ENCODE data around the gene STAM. TPM values are rescaled to one million over a fixed set of nuclear protein-coding genes. Genes with fewer than 3 reads are reported as not detected.

The STAM gene
- total and polyA plus RNA-seq, 2 donors (not counting 3 experiments of a cell fraction or from before 2014, with no cell fraction given), result 17.7 to 20.0 TPM

- DNase-seq (ENCODE audit: low read depth, low spot score) (no peak), FAIRE-seq (no peak)
- Histone ChIP-seq H3K27me3 (ENCODE audit: control insufficient read depth in 2 of 2, insufficient read depth in 2 of 2, low read length in 2 of 2) (no peaks in the 10 kb centered on the region), H2AFZ (ENCODE audit: low read depth, low read length) (no peak overlapping the region), H3K9me3 (replicated peaks; ENCODE audit: control insufficient read depth, insufficient read depth, low read length) (no peaks in the 10 kb centered on the region), H3K27ac (ENCODE audit: insufficient read depth, low read depth, low read length) (no peak overlapping the region), H3K9me1 (replicated peaks; ENCODE audit: control insufficient read depth, extremely low read depth, insufficient read depth, low read length) (peaks cover 2% of the 10 kb centered on the region), H3K4me2 (ENCODE audit: insufficient read depth, low read length) (no peak overlapping the region), H3K4me1 (ENCODE audit: control insufficient read depth, extremely low read depth, insufficient read depth, low read length) (peaks cover 2% of the 10 kb centered on the region), H3K36me3 (ENCODE audit: control insufficient read depth in 2 of 2, extremely low read depth in 1 of 2, insufficient read depth in 2 of 2, low read length in 2 of 2) (peaks cover 0 to 2% of the 10 kb centered on the region in 2 experiments), H3K4me3 (replicated peaks in 1 of 3; ENCODE audit: insufficient read depth in 1 of 3, low read depth in 1 of 3, low read length in 3 of 3) (no peak overlapping the region), H3K9ac (replicated peaks; ENCODE audit: extremely low read depth, insufficient read depth, low read length) (no peak overlapping the region), H4K20me1 (replicated peaks; ENCODE audit: control insufficient read depth, extremely low read depth, insufficient read depth, low read length) (no peaks in the 10 kb centered on the region), H3K79me2 (ENCODE audit: control insufficient read depth, insufficient read depth, low read length) (peaks cover 32% of the 10 kb centered on the region)
- dilution Hi-C loops (cut with MboI; ENCODE audit: extremely low pct_ligation_motif_present, low sequenced_read_pairs), result no loop called here
- intact Hi-C loops (cut with micrococcal nuclease), result no loop called here
- TSS peak; percentile 8 for BruUV-seq (replicated peaks)
- CTCF ChIA-PET, result no interaction called here
- POLR2A ChIA-PET, result no interaction called here
- no peak for TF ChIP-seq GATA2 (IDR thresholded peaks at IDR 0.05; ENCODE audit: insufficient read depth, insufficient read length, low read depth, low read length)
- TF ChIP-seq FOS (IDR thresholded peaks at IDR 0.05; ENCODE audit: borderline replicate concordance, insufficient read depth, low read length), result no peak
- no peak for TF ChIP-seq MAX (IDR thresholded peaks at IDR 0.05; ENCODE audit: insufficient read depth, insufficient read length)
- no peak for TF ChIP-seq JUN (IDR thresholded peaks at IDR 0.05; ENCODE audit: borderline replicate concordance, insufficient read depth, insufficient read length, low read depth)
- no peak for TF ChIP-seq POLR2AphosphoS5 (IDR thresholded peaks at IDR 0.05; ENCODE audit: insufficient read depth, low read depth, low read length)
- TF ChIP-seq MYC (IDR thresholded peaks at IDR 0.05; ENCODE audit: low read depth, low read length), result no peak
- TF ChIP-seq CTCF (IDR thresholded peaks at IDR 0.05; ENCODE audit: extremely low read depth in 1 of 2, insufficient read depth in 1 of 2, low read depth in 1 of 2, low read length in 2 of 2), result no peak
- TF ChIP-seq EZH2 (IDR thresholded peaks at IDR 0.05; ENCODE audit: borderline replicate concordance, low read depth, low read length, severe bottlenecking), result no peak
- TF ChIP-seq POLR2A (IDR thresholded peaks at IDR 0.05; ENCODE audit: low read depth, low read length), result no peak
Observed at GRCh38 chr10:17685233-17685840, 41.4 kb downstream of the STAM start.
